Right lobe of liver (tissue), 6 donors: Measurements from ENCODE around the gene TTI1. TPM values are rescaled to one million over a fixed set of nuclear protein-coding genes. Genes with fewer than 3 reads are reported as not detected.

Source experiments
- ATAC-seq, 4 donors: fragments of 200-7000 bp; cut with Tn5 transposase; one replicate each; pipeline ENCODE4 v1.9.1; 2020; ENCODE audit warnings: mild to moderate bottlenecking in 4 of 4, moderate library complexity in 4 of 4
- DNase-seq, 3 donors: peaks; one replicate each; pipeline ENCODE4 v3.0.0-alpha.2; 2020
- H3K27ac ChIP-seq, 3 donors: fragments of 200-600 bp; one replicate each; pipeline ENCODE4 v1.8.0; 2022
- H3K27me3 ChIP-seq, 2 donors: fragments of 200-600 bp; one replicate each; pipeline ENCODE4 v1.8.0; 2022
- H3K36me3 ChIP-seq, 4 donors: fragments of 200-600 bp; sonication (generic) in 1 of 4; one replicate each; pipeline versions ENCODE4 v1.5.1 to v1.8.0; 2017 to 2022; ENCODE audit warnings: control low read depth in 1 of 4
- H3K4me1 ChIP-seq, 4 donors: fragments of 200-600 bp; sonication (generic) in 1 of 4; one replicate each; pipeline versions ENCODE4 v1.5.1 to v1.8.0; 2017 to 2022; ENCODE audit warnings: control low read depth in 1 of 4
- H3K4me3 ChIP-seq, 3 donors: fragments of 200-600 bp; one replicate each; pipeline ENCODE4 v1.8.0; 2022
- H3K9me3 ChIP-seq, 4 donors: fragments of 200-600 bp; sonication (generic) in 1 of 4; one replicate each; pipeline versions ENCODE4 v1.5.1 to v1.8.0; 2017 to 2022; ENCODE audit warnings: control low read depth in 1 of 4
- POLR2A ChIP-seq: fragments of 450-650 bp; IDR thresholded peaks from one replicate; pipeline ENCODE4 v1.6.1; 2017; ENCODE audit warnings: antibody characterized with exemption, mild to moderate bottlenecking
- WGBS: methylation state at CpG from one replicate; pipeline ENCODE4 v1.1.6; 2018; ENCODE audit warnings: low coverage, low lambda C conversion rate; ENCODE audit not compliant: insufficient coverage; ENCODE audit errors: missing lambda C conversion rate; 5-methylcytosine and 5-hydroxymethylcytosine counted together
- intact Hi-C, 2 donors: fragments of 100-400 bp; cut with DNase I; formaldehyde crosslinking; loops; one replicate each; pipeline versions ENCODE4 v1.11.2 to v1.14.1; 2022
- total RNA-seq, 6 experiments: library from RNA; depleted of rRNA in 2 of 6; stranded (reverse); fragments of >200 nt in 2 of 6; fragmentation: NEBNext Ultra II Directional in 3 of 6; extraction: Animal tissue kit (Norgen Biotek cat#: 25700) in 3 of 6; gene quantifications; one replicate each; pipeline versions ENCODE4 v1.1.0 to v1.2.4, GENCODE V29; 2016 to 2023
- TF ChIP-seq, protein P1 (sequence below), 4 donors: fragments of 200-600 bp in 3 of 4; fragments of 450-650 bp in 1 of 4; IDR thresholded peaks; one replicate each; pipeline versions ENCODE4 v1.5.1 to v1.8.0; 2016 to 2022; ENCODE audit warnings: antibody characterized with exemption in 4 of 4, mild to moderate bottlenecking in 2 of 4
- donor health status: DM: no; HTN: yes; CAD: no.
- donor health status: DM: no; HTN: no; CAD: no.
- donor health status: DM: no; HTN: no; CAD: no.
- donor health status: DM: no; HTN: yes; CAD: no.
- donor health status: DM: no; HTN: yes; CAD: no.

Gene TTI1
- total RNA-seq, 6 experiments from 2014 or later: 8.6 to 14.3 (median 11.3) TPM

DNA sequence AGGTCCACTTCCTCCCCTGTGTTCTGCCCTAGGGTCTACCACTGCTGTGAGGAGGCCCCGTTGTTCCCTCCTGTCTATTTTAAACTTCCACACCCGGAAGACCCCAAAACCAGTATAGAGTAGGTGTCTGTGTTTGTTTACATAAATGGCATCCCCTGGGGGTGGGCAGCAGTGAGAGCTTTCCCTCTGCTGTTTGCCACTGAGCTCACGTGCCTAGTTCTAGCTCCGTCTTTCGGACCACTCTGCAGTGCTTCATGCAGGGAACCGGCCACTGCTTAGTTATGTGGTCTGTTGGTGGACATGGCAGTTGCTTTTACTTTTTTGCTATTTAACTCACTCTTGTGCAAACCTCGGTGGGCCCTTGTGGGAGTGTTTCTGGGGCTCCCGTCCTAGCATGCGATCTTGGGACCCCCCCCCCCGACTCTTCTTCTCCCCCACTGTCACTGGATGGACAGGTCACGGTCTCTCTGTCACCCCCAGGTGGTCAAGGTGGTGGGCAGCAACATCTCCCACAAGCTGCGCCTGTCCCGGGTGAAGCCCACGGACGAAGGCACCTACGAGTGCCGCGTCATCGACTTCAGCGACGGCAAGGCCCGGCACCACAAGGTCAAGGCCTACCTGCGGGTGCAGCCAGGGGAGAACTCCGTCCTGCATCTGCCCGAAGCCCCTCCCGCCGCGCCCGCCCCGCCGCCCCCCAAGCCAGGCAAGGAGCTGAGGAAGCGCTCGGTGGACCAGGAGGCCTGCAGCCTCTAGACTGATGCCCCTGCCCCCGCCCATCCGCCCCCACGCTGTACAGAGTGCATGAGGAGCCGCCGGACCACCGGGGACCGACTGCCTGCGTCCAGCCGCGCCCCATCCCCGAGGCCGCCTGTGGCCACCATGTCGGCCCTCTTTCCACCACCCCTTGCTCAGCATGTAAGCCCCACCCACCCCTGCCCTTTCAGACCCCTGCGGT lies 89.5 kb downstream of the TTI1 start:
- Histone ChIP-seq H3K9me3 (no peaks in the 10 kb centered on the region), H3K4me3 (no peak overlapping the region), H3K36me3 (no peaks in the 10 kb centered on the region), H3K27me3 (no peaks in the 10 kb centered on the region), H3K4me1 (no peaks in the 10 kb centered on the region), H3K27ac (no peak overlapping the region)
- DNase-seq: peak in 1 of 3 donors; percentile 44
- 81% methylated on average over 8 of the region's 47 CpGs for WGBS
- intact Hi-C loops: no loop called here
- ATAC-seq: peak in 1 of 4 donors; percentile 20
- TF ChIP-seq, protein P1, sequence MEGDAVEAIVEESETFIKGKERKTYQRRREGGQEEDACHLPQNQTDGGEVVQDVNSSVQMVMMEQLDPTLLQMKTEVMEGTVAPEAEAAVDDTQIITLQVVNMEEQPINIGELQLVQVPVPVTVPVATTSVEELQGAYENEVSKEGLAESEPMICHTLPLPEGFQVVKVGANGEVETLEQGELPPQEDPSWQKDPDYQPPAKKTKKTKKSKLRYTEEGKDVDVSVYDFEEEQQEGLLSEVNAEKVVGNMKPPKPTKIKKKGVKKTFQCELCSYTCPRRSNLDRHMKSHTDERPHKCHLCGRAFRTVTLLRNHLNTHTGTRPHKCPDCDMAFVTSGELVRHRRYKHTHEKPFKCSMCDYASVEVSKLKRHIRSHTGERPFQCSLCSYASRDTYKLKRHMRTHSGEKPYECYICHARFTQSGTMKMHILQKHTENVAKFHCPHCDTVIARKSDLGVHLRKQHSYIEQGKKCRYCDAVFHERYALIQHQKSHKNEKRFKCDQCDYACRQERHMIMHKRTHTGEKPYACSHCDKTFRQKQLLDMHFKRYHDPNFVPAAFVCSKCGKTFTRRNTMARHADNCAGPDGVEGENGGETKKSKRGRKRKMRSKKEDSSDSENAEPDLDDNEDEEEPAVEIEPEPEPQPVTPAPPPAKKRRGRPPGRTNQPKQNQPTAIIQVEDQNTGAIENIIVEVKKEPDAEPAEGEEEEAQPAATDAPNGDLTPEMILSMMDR (IDR thresholded peaks at IDR 0.05): no peak
- no peak for TF ChIP-seq POLR2A

DNA sequence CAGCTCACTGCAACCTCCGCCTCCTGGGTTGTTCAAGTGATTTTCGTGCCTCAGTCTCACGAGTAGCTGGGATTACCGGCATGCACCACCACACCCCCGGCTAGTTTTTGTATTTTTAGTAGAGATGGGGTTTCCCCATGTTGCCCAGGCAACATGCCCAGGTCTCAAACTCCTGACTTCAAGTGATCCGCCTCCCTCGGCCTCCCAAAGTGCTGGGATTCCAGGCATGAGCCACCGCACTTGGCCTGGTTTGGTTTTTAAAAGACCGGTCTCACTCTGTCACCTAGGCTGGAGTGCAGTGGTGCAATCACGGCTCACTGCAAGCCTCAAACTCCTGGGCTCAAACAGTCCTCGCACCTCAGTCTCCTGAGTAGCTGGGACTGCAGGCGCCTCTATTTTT lies 90.2 kb downstream of the TTI1 start:
- Histone ChIP-seq H3K36me3 (no peaks in the 10 kb centered on the region), H3K27ac (no peak overlapping the region), H3K9me3 (no peaks in the 10 kb centered on the region), H3K27me3 (no peaks in the 10 kb centered on the region), H3K4me1 (no peaks in the 10 kb centered on the region), H3K4me3 (no peak overlapping the region)
- intact Hi-C loops: no loop called here
- 70% methylated on average over 12 of the region's 12 CpGs for whole genome bisulfite sequencing
- DNase-seq (peak in 1 of 3 donors; percentile 12), ATAC-seq (no peak)
- no peak for TF ChIP-seq POLR2A
- TF ChIP-seq, protein P1 (IDR thresholded peaks at IDR 0.05): no peak

DNA sequence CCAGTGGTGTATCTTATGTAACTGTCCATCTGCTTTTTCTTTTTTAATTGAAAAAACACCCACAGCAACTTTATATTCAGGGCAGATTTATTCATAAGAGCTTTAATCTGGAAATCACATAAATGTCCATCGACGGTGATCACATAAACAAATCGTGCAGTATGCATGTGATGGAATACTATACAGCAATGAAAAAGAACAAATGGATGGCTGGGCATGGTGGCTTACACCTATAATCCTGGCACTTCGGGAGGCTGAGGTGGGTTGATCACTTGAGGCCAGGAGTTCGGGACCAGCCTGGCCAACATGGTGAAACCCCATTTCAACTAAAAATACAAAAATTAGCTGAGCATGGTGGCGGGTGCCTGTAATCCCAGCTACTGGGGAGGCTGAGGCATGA lies 91.3 kb downstream of the TTI1 start:
- Histone ChIP-seq H3K36me3 (no peaks in the 10 kb centered on the region), H3K27me3 (no peaks in the 10 kb centered on the region), H3K27ac (no peak overlapping the region), H3K9me3 (no peaks in the 10 kb centered on the region), H3K4me3 (no peak overlapping the region), H3K4me1 (no peaks in the 10 kb centered on the region)
- WGBS: 79% methylated on average over 6 of the region's 6 CpGs
- TF ChIP-seq, protein P1 (IDR thresholded peaks at IDR 0.05): no peak
- TF ChIP-seq POLR2A: no peak
- intact Hi-C loops: no loop called here
- ATAC-seq (no peak), DNase-seq (no peak)

GRCh38 chr20:37941332-37941731 lies 91.9 kb downstream of the TTI1 start:
- TF ChIP-seq, protein P1 (IDR thresholded peaks at IDR 0.05): no peak
- no peak for TF ChIP-seq POLR2A
- intact Hi-C loops: no loop called here
- ATAC-seq (no peak), DNase-seq (peak in 1 of 3 donors; percentile 28)
- 51% methylated on average over 5 of the region's 8 CpGs for WGBS
- H3K27ac ChIP-seq: no peak overlapping the region
- H3K27me3 ChIP-seq: no peaks in the 10 kb centered on the region
- H3K9me3 ChIP-seq: no peaks in the 10 kb centered on the region
- H3K4me1 ChIP-seq: no peaks in the 10 kb centered on the region
- H3K4me3 ChIP-seq: no peak overlapping the region
- no peaks in the 10 kb centered on the region for H3K36me3 ChIP-seq
